HepG2 (cell line): ENCODE measurements around the gene JADE2. TPM values are rescaled to one million over a fixed set of nuclear protein-coding genes. Genes with fewer than 3 reads are reported as not detected.

ENCODE experiments used
- ARID3A ChIP-seq: IDR thresholded peaks from 2 replicates; pipeline ENCODE4 v1.6.1; 2012; ENCODE audit warnings: low read depth, low read length, improper control_type of control experiment
- ERF ChIP-seq: IDR thresholded peaks from 2 replicates; pipeline ENCODE4 v1.6.1; 2018; ENCODE audit warnings: missing biosample characterization, missing genetic modification reagents
- FOXA1 ChIP-seq, 2 experiments: fragments of 450-650 bp in 1 of 2; sonication (generic) in 1 of 2; formaldehyde crosslinking in 1 of 2; IDR thresholded peaks; 2 replicates each; pipeline versions ENCODE4 v1.4.0 to v1.6.1; 2016 to 2020; ENCODE audit warnings: missing genetic modification reagents in 1 of 2
- MXD1 ChIP-seq: sonication (generic); formaldehyde crosslinking; IDR thresholded peaks from 2 replicates; pipeline ENCODE4 v1.4.0; 2020; ENCODE audit warnings: mild to moderate bottlenecking, missing genetic modification reagents
- NFKB2 ChIP-seq: sonication (generic); formaldehyde crosslinking; IDR thresholded peaks from 2 replicates; pipeline ENCODE4 v1.4.0; 2020; ENCODE audit warnings: missing genetic modification reagents, borderline replicate concordance
- NR2C2 ChIP-seq: sonication (generic); formaldehyde crosslinking; IDR thresholded peaks from 2 replicates; pipeline ENCODE4 v1.4.0; 2020; ENCODE audit warnings: missing genetic modification reagents, mild to moderate bottlenecking, moderate library complexity, borderline replicate concordance
- PCBP1 ChIP-seq: fragments of 200-400 bp; formaldehyde crosslinking; IDR thresholded peaks from 2 replicates; pipeline ENCODE4 v1.6.1; 2017; ENCODE audit warnings: mild to moderate bottlenecking, low read depth, low read length, borderline replicate concordance
- SNAI1 ChIP-seq: sonication (generic); formaldehyde crosslinking; IDR thresholded peaks from 2 replicates; pipeline ENCODE4 v1.5.0; 2020; ENCODE audit warnings: mild to moderate bottlenecking, missing genetic modification reagents, borderline replicate concordance
- ZBTB44 ChIP-seq: sonication (generic); formaldehyde crosslinking; IDR thresholded peaks from 2 replicates; pipeline ENCODE4 v1.4.0; 2020; ENCODE audit warnings: missing genetic modification reagents
- ZNF33A ChIP-seq: sonication (generic); formaldehyde crosslinking; IDR thresholded peaks from 2 replicates; pipeline ENCODE4 v1.5.1; 2020; ENCODE audit warnings: missing genetic modification reagents, mild to moderate bottlenecking, moderate library complexity, borderline replicate concordance
- ZNF790 ChIP-seq: sonication (generic); formaldehyde crosslinking; IDR thresholded peaks from 2 replicates; pipeline ENCODE4 v1.8.0; 2022; ENCODE audit warnings: missing genetic modification reagents, mild to moderate bottlenecking, borderline replicate concordance
- ZSCAN9 ChIP-seq: IDR thresholded peaks from 2 replicates; pipeline ENCODE4 v1.6.1; 2016; ENCODE audit warnings: borderline replicate concordance
- polyA plus RNA-seq, 8 experiments: library from polyadenylated mRNA; depleted of rRNA in 3 of 8; stranded (reverse) in 7 of 8; unstranded in 1 of 8; fragments of >200 nt; fragmentation: Illumina TruSeq in 4 of 8; extraction: Trizol in 4 of 8; gene quantifications; 2 replicates each; pipeline versions ENCODE4 v1.2.1 to v1.2.3, GENCODE V29; 2011 to 2016; ENCODE audit warnings: low read depth in 4 of 8, missing spikeins in 1 of 8, mixed read lengths in 1 of 8; ENCODE audit not compliant: insufficient read depth in 1 of 8
- total RNA-seq, 5 experiments: library from RNA; depleted of rRNA; stranded (reverse); fragments of >200 nt; fragmentation: Illumina TruSeq; extraction: Trizol; gene quantifications; 2 replicates each; pipeline ENCODE4 v1.2.3, GENCODE V29; 2016; ENCODE audit warnings: low read depth in 1 of 5
- TF ChIP-seq, protein P1 (sequence below): sonication (generic); formaldehyde crosslinking; IDR thresholded peaks from 2 replicates; pipeline ENCODE4 v1.5.1; 2020; ENCODE audit warnings: missing genetic modification reagents, mild to moderate bottlenecking, borderline replicate concordance
- TF ChIP-seq, protein P2 (sequence below): IDR thresholded peaks from 2 replicates; pipeline ENCODE4 v1.6.1; 2016; ENCODE audit warnings: mild to moderate bottlenecking
- TF ChIP-seq, protein P3 (sequence below): sonication (generic); formaldehyde crosslinking; IDR thresholded peaks from 2 replicates; pipeline ENCODE4 v1.9.0; 2021; ENCODE audit warnings: missing genetic modification reagents, borderline replicate concordance
- TF ChIP-seq, protein P4 (sequence below): sonication (generic); formaldehyde crosslinking; conservative IDR thresholded peaks from 2 replicates; pipeline ENCODE4 v1.4.0; 2020; ENCODE audit warnings: missing genetic modification reagents

JADE2 gene
- total and polyA plus RNA-seq, 2 of the 13 experiments (the other 11 are each of a cell fraction or from before 2014, with no cell fraction given), result 7.5 to 15.1 TPM

DNA sequence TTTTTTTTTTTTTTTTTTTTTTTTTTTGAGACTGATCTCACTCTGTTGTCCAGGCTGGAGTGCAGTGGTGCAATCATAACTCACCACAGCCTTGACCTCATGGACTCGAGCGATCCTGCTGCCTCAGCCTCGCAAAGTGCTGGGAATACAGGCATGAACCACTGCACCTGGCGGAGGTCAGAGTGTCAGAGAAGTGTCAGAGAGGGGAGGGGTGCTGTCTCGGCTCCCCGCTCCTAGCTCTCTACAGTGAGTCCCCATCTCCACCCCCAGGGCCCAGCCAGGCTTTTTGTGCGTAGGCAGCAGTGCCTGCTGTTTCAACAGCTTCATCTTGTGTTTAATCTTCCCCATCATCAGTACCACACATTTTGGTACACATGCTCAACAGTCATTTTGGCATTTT, 68.9 kb downstream of the JADE2 start (continued):
- no peak for TF ChIP-seq ARID3A
- no peak for TF ChIP-seq FOXA1 (IDR thresholded peaks at IDR 0.05)
- no peak for TF ChIP-seq FOXA1 (CRISPR knock-in tag; IDR thresholded peaks at IDR 0.05)
- TF ChIP-seq, protein P1, sequence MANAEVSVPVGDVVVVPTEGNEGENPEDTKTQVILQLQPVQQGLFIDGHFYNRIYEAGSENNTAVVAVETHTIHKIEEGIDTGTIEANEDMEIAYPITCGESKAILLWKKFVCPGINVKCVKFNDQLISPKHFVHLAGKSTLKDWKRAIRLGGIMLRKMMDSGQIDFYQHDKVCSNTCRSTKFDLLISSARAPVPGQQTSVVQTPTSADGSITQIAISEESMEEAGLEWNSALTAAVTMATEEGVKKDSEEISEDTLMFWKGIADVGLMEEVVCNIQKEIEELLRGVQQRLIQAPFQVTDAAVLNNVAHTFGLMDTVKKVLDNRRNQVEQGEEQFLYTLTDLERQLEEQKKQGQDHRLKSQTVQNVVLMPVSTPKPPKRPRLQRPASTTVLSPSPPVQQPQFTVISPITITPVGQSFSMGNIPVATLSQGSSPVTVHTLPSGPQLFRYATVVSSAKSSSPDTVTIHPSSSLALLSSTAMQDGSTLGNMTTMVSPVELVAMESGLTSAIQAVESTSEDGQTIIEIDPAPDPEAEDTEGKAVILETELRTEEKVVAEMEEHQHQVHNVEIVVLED (CRISPR knock-in tag), result no peak
- TF ChIP-seq ZSCAN9 (CRISPR knock-in tag), result no peak
- TF ChIP-seq ERF, result 0 out of 2 replicates have a peak, but pooled peaks have one; percentile 43
- no peak for TF ChIP-seq SNAI1 (CRISPR knock-in tag)
- TF ChIP-seq ZBTB44 (CRISPR knock-in tag), result no peak
- no peak for TF ChIP-seq MXD1 (CRISPR knock-in tag)
- no peak for TF ChIP-seq ZNF790 (CRISPR knock-in tag)
- no peak for TF ChIP-seq ZNF33A (CRISPR knock-in tag)
- TF ChIP-seq, protein P2, sequence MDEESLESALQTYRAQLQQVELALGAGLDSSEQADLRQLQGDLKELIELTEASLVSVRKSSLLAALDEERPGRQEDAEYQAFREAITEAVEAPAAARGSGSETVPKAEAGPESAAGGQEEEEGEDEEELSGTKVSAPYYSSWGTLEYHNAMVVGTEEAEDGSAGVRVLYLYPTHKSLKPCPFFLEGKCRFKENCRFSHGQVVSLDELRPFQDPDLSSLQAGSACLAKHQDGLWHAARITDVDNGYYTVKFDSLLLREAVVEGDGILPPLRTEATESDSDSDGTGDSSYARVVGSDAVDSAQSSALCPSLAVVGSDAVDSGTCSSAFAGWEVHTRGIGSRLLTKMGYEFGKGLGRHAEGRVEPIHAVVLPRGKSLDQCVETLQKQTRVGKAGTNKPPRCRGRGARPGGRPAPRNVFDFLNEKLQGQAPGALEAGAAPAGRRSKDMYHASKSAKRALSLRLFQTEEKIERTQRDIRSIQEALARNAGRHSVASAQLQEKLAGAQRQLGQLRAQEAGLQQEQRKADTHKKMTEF (CRISPR knock-in tag), result peak; percentile 55; the same call in 1 of the 2 replicates
- TF ChIP-seq PCBP1, result no peak
- TF ChIP-seq NR2C2 (CRISPR knock-in tag), result peak; percentile 64
- no peak for TF ChIP-seq NFKB2 (CRISPR knock-in tag)
- TF ChIP-seq, protein P3, sequence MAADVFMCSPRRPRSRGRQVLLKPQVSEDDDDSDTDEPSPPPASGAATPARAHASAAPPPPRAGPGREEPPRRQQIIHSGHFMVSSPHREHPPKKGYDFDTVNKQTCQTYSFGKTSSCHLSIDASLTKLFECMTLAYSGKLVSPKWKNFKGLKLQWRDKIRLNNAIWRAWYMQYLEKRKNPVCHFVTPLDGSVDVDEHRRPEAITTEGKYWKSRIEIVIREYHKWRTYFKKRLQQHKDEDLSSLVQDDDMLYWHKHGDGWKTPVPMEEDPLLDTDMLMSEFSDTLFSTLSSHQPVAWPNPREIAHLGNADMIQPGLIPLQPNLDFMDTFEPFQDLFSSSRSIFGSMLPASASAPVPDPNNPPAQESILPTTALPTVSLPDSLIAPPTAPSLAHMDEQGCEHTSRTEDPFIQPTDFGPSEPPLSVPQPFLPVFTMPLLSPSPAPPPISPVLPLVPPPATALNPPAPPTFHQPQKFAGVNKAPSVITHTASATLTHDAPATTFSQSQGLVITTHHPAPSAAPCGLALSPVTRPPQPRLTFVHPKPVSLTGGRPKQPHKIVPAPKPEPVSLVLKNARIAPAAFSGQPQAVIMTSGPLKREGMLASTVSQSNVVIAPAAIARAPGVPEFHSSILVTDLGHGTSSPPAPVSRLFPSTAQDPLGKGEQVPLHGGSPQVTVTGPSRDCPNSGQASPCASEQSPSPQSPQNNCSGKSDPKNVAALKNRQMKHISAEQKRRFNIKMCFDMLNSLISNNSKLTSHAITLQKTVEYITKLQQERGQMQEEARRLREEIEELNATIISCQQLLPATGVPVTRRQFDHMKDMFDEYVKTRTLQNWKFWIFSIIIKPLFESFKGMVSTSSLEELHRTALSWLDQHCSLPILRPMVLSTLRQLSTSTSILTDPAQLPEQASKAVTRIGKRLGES, result no peak
- TF ChIP-seq, protein P4, sequence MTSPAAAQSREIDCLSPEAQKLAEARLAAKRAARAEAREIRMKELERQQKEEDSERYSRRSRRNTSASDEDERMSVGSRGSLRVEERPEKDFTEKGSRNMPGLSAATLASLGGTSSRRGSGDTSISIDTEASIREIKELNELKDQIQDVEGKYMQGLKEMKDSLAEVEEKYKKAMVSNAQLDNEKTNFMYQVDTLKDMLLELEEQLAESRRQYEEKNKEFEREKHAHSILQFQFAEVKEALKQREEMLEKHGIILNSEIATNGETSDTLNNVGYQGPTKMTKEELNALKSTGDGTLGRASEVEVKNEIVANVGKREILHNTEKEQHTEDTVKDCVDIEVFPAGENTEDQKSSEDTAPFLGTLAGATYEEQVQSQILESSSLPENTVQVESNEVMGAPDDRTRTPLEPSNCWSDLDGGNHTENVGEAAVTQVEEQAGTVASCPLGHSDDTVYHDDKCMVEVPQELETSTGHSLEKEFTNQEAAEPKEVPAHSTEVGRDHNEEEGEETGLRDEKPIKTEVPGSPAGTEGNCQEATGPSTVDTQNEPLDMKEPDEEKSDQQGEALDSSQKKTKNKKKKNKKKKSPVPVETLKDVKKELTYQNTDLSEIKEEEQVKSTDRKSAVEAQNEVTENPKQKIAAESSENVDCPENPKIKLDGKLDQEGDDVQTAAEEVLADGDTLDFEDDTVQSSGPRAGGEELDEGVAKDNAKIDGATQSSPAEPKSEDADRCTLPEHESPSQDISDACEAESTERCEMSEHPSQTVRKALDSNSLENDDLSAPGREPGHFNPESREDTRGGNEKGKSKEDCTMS (CRISPR knock-in tag), result no peak
